SJSA1 (cell line): ENCODE data around the gene DDX1. TPM values are rescaled to one million over a fixed set of nuclear protein-coding genes. Genes with fewer than 3 reads are reported as not detected.

Experiments used
- DNase-seq, 2 experiments: peaks; one replicate each; pipeline ENCODE4 v3.0.0-alpha.2; 2015 to 2020; ENCODE audit warnings: low spot score in 2 of 2, low read depth in 1 of 2
- H3K27ac ChIP-seq: fragments of 250-450 bp; sonication (Bioruptor Pico); 2 replicates; pipeline ENCODE4 v1.5.1; 2020; ENCODE audit warnings: mild to moderate bottlenecking, moderate library complexity
- H3K27me3 ChIP-seq: fragments of 250-450 bp; sonication (Bioruptor Pico); replicated peaks from 2 replicates; pipeline ENCODE4 v1.5.1; 2020; ENCODE audit warnings: mild to moderate bottlenecking, moderate library complexity
- H3K36me3 ChIP-seq: fragments of 250-450 bp; sonication (Bioruptor Pico); 2 replicates; pipeline ENCODE4 v1.5.1; 2020; ENCODE audit warnings: mild to moderate bottlenecking
- H3K4me1 ChIP-seq: fragments of 250-450 bp; sonication (Bioruptor Pico); replicated peaks from 2 replicates; pipeline ENCODE4 v1.6.1; 2021; ENCODE audit warnings: mild to moderate bottlenecking
- H3K4me3 ChIP-seq: fragments of 250-450 bp; sonication (Bioruptor Pico); 2 replicates; pipeline ENCODE4 v1.5.1; 2020; ENCODE audit warnings: mild to moderate bottlenecking
- H3K9me3 ChIP-seq: fragments of 250-450 bp; sonication (Bioruptor Pico); replicated peaks from 2 replicates; pipeline ENCODE4 v1.5.1; 2020; ENCODE audit warnings: mild to moderate bottlenecking
- total RNA-seq: library from RNA; depleted of rRNA; stranded (reverse); fragments of >200 nt; shearing (Covaris generic); gene quantifications from 2 replicates; pipeline ENCODE4 v1.2.3, GENCODE V29; 2014

The DDX1 gene
- total RNA-seq, 1 experiment from 2014 or later = 140 TPM

DNA sequence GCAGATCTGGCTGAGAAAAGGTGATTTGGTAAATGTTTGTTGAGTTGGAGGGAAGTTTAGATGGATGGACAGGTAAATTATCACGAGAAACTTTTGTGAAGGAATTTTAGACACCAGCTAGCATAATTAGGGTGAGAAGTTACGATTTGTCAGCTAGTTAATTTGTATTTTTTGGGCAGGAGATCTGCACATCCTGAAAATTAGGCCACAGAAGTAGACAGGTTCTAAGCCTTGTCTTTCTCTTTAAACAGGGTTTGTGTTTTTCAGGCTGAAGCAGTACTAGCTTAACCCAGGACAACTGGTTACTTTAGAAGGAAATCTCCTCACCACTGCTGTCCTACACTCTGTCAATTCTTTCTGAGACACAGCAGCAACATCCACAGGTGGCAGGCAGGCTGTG, 49.1 kb downstream of the DDX1 start:
- Histone ChIP-seq H3K4me1 (peaks cover 4% of the 10 kb centered on the region), H3K36me3 (peaks cover 15% of the 10 kb centered on the region)
- no peak for DNase-seq

DNA sequence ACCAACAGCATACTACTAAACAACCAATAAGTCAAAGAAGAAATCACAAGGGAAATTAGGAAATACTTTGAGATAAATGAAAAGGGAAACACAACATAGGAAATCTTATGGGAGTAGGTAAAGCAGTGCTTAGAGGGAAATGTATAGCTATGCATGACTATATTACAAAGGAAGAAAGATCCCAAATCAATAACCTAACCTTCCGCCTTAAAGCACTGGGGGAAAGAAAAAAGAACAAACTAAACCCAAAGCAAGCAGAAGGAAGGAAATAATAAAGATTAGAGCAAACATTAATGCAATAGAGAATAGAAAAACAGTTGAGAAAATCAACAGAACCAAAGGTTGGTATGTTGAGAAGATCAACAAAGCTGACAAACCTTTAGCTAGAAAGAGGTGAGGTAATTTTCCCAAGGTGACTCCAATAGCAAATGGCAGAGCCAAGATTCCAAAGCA, 49.9 kb downstream of the DDX1 start:
- Histone ChIP-seq H3K36me3 (peaks cover 15% of the 10 kb centered on the region), H3K27me3 (no peaks in the 10 kb centered on the region), H3K27ac (no peak overlapping the region), H3K4me3 (no peak overlapping the region), H3K4me1 (peaks cover 4% of the 10 kb centered on the region), H3K9me3 (no peaks in the 10 kb centered on the region)
- no peak for DNase-seq

More for the DNA sequence above, 49.1 kb downstream of the DDX1 start:
- H3K27me3 ChIP-seq = no peaks in the 10 kb centered on the region
- no peaks in the 10 kb centered on the region for H3K9me3 ChIP-seq
- H3K27ac ChIP-seq = no peak overlapping the region
- no peak overlapping the region for H3K4me3 ChIP-seq

DNA sequence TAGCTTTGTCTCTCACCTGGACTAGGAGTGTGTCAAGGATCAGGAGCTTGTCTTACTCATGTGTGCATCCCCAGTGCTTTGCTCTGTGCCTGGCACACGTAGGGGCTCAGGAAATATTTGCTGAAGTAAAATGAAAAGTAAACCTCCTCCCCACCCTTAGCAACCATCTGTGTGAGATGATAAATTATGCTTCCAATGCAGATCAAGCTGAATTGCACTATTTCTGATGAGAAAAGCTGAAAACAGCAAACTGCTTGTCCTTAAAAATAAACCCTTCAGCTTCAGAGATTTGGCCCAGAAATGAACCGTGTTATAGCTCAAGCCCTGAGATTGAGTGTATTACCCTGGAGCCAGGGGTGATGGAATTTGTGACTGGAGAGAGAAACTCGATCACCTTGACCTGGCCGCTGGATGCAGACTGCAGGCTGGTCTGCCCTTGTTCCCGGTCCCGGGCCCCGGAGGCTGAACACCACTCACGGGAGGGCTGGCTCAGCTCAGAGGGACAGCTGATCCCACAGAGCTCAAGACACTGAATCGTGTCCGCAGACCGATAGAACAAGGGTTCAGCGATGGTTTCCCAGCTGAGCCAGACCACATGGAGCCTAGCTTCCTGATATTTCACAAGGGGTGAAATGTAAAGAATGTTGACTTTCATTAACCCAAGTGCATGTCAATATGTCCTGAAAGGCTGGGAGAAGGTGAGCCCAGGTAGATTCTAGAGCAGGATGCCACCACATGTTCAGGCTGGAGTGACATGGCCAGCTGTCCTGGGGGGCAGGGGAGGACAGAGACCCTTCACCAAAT, 50.5 kb downstream of the DDX1 start:
- no peaks in the 10 kb centered on the region for H3K27me3 ChIP-seq
- no peaks in the 10 kb centered on the region for H3K9me3 ChIP-seq
- peaks cover 4% of the 10 kb centered on the region for H3K4me1 ChIP-seq
- no peak overlapping the region for H3K4me3 ChIP-seq
- no peak overlapping the region for H3K27ac ChIP-seq
- H3K36me3 ChIP-seq = peaks cover 9% of the 10 kb centered on the region
- DNase-seq = no peak

DNA sequence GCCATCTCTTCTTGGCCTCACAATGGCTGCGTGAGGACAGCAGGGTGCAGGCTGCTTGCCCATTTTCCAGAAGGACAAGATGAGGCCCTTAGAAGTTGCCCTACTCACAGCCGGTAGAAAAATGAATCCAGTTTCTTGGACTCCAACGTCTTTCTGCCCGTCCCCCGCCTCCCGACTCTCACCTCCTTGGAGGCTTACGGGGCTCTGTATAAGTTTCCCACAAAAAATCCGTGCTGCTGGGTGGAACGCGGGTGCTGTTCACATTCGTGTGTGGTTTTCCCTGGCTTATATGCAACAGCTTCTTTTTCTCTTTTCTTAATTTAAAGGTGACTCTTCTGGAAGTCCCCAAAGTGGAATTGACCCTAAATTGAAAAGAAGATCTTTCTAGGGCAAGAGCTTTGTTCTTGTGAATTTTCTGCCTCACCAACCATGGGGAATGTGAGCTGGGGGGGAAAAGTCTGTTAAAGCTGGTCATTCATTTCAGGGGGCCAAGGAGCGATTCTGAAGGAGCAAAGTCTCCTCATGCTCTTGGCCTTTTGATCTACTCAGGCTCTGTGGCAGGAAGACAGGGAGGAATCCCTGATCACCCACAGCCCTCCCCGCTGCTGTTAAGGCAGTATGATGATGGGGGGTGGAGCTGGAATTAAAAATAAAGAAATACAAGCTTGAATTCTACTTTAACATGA, 51.3 kb downstream of the DDX1 start:
- H3K9me3 ChIP-seq = no peaks in the 10 kb centered on the region
- H3K27me3 ChIP-seq = no peaks in the 10 kb centered on the region
- DNase-seq = no peak
- H3K4me1 ChIP-seq = peaks cover 4% of the 10 kb centered on the region
- H3K4me3 ChIP-seq = no peak overlapping the region
- no peak overlapping the region for H3K27ac ChIP-seq
- peaks cover 4% of the 10 kb centered on the region for H3K36me3 ChIP-seq

DNA sequence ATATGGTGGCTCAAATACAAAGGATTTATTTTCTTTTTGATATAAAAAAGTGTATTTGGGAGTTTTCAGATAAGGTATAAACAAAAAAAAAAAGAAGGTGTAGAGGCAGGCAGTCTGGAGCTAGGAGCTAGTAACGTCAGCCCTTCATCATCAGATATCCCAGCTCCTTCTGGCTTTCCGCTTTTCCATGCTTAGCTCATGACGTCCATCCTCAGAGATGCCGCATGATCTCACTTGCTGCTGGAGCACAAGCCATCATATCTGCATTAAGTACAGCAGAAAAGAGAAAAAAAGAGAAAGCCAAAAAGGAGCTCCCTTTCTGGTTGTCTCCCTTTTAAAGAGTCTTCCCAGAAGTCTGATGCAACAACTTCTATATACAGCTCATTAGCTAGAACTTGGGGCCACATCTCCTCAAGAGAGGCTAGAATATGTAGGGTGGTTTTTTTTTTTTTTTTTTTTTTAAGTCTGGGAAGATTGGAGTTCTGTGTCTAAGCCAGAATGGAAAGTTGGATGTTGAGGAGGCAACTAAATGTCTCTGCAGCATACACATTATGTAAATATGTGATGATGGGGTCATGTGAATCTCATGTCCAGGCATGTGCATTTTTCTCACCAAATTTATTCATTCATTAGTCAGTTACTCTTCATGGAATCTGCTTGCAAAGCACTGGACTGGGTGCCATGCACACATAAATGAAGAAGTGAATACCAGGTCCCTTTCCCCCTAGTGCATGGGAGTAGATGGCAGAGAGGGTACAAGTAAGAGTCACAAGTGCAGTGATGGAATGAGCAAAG, 52.3 kb downstream of the DDX1 start:
- no peak for DNase-seq
- H3K4me1 ChIP-seq = peaks cover 4% of the 10 kb centered on the region
- H3K36me3 ChIP-seq = peaks cover 4% of the 10 kb centered on the region
- H3K4me3 ChIP-seq = no peak overlapping the region
- no peaks in the 10 kb centered on the region for H3K27me3 ChIP-seq
- H3K27ac ChIP-seq = no peak overlapping the region
- H3K9me3 ChIP-seq = no peaks in the 10 kb centered on the region

DNA sequence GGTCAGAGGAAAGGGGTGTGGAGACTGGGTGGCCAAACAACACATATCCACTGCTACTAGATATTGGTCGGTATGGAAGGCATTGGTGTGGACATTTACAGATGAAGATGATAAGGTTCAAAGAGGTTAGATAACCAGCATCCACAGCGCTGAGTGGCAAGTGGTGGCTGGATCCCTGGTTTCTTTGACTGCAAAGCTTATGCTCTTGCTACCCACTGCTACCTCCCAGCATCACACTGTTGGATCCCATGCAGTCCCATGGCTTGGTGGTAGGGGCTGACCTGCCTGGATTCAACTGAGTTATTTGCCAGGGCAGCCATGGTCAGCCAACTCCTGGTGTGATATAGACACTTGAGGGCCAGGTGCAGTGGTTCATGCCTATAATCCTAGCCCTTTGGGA, 53.6 kb downstream of the DDX1 start:
- Histone ChIP-seq H3K27me3 (no peaks in the 10 kb centered on the region), H3K4me3 (no peak overlapping the region), H3K9me3 (no peaks in the 10 kb centered on the region), H3K27ac (no peak overlapping the region), H3K36me3 (peaks cover 4% of the 10 kb centered on the region), H3K4me1 (no peaks in the 10 kb centered on the region; the same call in 1 of the 2 replicates)
- no peak for DNase-seq

DNA sequence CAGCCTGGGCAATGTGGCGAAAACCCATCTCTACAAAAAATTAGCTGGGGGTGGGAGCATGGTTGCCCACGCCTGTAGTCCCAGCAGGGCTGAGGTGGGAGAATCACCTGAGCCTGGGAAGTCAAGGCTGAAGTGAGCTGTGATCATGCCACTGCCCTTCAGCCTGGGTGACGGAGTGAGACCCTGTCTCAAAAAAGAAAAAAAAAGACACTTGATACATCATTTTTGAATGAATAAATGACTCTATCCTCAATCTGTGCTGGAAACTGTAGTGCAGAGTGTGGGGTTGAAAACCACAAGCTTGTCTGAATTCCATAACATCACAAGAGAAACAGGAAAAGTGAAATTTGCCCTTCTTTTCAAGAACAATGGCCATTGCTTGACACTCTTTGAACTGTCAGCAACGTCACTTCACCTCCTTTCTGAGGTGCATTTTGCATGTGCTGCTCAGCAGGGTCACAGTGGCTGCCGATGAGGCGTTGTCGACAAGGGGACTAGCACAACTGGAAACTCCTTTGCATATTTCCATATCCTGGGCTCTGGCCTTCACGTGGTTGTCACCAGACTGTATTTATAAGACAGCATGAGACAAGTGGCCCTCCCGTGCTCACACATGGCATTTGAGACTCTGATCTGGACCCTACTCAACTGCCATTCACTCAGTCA, 54.2 kb downstream of the DDX1 start:
- DNase-seq = no peak
- Histone ChIP-seq H3K27me3 (no peaks in the 10 kb centered on the region), H3K4me3 (no peak overlapping the region), H3K27ac (no peak overlapping the region), H3K36me3 (peaks cover 4% of the 10 kb centered on the region), H3K9me3 (no peaks in the 10 kb centered on the region), H3K4me1 (no peaks in the 10 kb centered on the region)

DNA sequence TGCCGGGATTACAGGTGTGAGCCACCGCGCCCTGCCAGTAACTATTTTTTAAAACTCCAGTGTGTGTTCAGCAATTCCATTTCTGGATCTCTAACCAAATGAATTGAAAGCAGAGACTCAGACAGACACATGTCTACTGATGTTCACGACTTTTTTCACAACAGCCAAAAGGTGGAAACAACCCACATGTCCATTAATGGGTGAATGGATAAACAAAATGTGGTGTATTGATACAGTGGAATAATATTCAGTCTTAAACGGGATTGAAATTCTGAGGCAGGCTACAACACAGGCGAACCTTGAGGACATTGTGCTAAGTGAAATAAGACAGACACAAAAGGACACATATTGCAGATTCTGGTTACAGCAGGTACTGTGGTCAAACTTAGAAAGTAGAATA, 55.0 kb downstream of the DDX1 start:
- no peak overlapping the region for H3K4me3 ChIP-seq
- no peak for DNase-seq

DNA sequence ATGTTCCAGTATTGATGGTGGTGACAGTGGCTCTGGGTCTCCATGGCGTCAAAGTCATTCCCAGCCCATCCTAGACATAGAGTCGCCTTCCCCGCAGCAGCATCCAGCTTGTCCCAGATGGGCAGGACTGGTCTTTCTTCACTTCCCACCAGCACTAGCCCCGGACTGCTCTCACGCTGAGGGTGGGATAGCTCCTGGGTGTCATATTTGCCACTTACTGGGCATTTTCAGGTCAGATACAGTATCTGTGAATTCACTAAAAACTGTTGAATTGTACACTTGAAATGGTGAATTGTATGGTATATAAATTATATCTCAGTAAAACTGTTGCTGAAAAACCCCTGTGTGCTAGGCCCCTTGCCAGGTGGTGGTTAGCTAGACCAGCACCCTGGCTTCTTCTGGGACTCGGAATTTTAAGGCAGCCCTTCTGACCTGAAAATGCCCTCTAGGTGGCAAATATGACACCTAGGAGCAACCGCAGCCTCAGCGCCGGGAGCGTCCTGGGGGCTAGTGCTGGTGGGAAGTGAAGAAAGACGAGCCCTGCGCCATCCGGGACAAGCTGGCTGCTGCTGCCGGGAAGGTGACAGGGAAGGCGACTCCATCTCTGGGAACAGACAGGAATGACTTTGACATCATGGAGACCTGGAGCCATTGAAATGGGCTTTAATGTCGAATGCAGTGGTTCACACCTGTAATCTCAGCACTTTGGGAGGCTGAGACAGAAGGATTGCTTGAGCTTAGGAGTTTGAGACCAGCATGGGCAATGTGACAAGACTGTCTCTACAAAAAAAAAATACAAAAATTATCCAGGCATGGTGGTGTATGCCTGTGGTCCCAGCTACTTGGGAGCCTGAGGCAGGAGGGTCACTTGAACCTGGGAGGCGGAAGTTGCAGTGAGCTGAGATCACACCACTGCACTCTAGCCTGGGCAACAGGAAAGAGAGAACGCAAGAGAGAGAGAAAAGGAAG, 56.2 kb downstream of the DDX1 start:
- H3K4me3 ChIP-seq = no peak overlapping the region
- H3K4me1 ChIP-seq = no peaks in the 10 kb centered on the region
- DNase-seq = no peak
- H3K27me3 ChIP-seq = no peaks in the 10 kb centered on the region
- H3K36me3 ChIP-seq = no peaks in the 10 kb centered on the region
- H3K27ac ChIP-seq = no peak overlapping the region
- no peaks in the 10 kb centered on the region for H3K9me3 ChIP-seq

More for the DNA sequence above, 55.0 kb downstream of the DDX1 start:
- H3K36me3 ChIP-seq = no peaks in the 10 kb centered on the region
- H3K27me3 ChIP-seq = no peaks in the 10 kb centered on the region
- H3K9me3 ChIP-seq = no peaks in the 10 kb centered on the region
- no peaks in the 10 kb centered on the region for H3K4me1 ChIP-seq
- H3K27ac ChIP-seq = no peak overlapping the region

DNA sequence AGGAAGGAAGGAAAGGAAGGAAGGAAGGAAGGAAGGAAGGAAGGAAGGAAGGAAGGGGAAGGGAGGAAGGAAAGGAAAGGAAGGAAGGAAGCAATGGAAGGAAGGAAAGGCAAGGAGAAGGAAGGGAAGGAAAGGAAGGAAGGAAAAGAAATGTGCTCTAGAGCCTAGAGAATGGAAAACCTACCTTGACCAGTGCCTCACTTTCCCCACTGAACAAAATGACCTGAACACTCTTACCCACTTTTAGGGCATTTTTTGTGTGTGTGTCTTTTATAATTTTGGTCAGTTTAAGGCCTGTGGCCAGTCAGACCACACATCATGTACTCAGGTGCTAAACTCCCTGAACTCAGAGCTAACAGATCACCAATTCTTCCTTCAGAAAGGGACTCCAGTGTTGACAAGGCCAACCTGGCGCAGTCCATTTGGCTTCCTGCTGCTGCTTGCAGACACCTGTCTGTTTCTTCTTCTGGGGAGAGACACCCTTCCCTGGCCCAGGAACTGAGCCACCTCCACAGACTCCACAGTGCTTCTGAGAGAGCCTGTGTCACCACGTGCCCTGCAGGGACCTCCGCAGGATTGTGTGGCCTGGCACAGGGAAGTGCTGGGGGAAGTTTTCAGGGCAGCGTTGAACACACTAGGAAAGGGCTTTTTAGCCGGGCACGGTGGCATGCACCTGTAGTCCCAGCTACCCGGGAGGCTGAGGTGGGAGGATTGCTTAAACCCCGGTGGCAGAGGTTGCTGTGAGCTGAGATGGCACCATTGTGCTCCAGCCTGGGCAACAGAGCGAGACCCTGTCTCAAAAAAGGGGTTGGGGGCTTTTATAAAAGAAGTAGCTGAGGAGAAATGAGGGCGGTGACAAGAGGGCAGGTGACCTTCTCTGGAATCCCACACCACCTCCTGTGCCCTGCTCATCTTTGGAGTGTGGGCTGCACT, 57.2 kb downstream of the DDX1 start:
- Histone ChIP-seq H3K27ac (no peak overlapping the region), H3K36me3 (no peaks in the 10 kb centered on the region), H3K27me3 (no peaks in the 10 kb centered on the region), H3K4me1 (no peaks in the 10 kb centered on the region), H3K9me3 (no peaks in the 10 kb centered on the region), H3K4me3 (no peak overlapping the region)
- DNase-seq = no peak

DNA sequence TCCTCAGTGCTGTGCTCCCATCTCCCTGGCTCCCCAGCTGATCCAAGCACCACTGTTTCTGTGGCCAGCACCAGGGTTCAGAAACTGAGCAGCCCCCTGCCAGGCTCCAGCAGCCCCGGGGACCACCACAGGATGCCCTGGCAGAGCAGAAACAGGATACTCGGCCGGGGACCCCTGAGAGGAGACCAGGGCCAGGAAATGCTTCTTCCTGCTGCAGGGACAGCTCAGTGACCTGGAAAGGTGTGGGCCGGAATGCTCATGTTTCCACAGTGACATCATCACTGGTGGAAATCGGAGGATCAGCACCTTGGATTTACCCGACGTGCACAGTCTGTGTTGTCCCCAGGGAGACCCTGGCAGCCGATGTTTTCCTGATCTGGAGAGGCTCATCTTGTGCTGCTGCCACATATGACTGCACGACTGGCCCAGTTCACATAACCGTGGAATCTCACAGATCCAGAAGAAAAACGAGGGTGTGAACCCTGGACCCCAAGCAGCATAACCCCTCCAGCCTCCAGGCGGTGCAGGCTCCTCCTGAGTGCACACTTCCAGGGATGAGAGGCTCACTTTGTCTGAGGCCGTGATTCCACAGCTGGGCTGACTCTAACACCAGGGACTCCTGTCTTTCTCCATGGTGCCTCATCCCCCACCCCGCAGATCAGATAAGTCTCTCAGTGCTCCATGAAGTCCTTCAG, 58.0 kb downstream of the DDX1 start:
- H3K27me3 ChIP-seq = no peaks in the 10 kb centered on the region
- no peaks in the 10 kb centered on the region for H3K36me3 ChIP-seq
- no peaks in the 10 kb centered on the region for H3K9me3 ChIP-seq
- H3K27ac ChIP-seq = no peak overlapping the region
- no peak for DNase-seq
- H3K4me1 ChIP-seq = no peaks in the 10 kb centered on the region
- no peak overlapping the region for H3K4me3 ChIP-seq
